Measurements from ENCODE around the gene SCN9A. TPM values are rescaled to one million over a fixed set of nuclear protein-coding genes. Genes with fewer than 3 reads are reported as not detected.
"Not testable (repeated sequence)": the region's sequence is repeated elsewhere in the genome, so short reads cannot be mapped to it uniquely, and the experiment has no call there.

Gene SCN9A
- total RNA-seq, 3 donors from 2014 or later: 9.0 to 24.3 (median 23.3) TPM

DNA sequence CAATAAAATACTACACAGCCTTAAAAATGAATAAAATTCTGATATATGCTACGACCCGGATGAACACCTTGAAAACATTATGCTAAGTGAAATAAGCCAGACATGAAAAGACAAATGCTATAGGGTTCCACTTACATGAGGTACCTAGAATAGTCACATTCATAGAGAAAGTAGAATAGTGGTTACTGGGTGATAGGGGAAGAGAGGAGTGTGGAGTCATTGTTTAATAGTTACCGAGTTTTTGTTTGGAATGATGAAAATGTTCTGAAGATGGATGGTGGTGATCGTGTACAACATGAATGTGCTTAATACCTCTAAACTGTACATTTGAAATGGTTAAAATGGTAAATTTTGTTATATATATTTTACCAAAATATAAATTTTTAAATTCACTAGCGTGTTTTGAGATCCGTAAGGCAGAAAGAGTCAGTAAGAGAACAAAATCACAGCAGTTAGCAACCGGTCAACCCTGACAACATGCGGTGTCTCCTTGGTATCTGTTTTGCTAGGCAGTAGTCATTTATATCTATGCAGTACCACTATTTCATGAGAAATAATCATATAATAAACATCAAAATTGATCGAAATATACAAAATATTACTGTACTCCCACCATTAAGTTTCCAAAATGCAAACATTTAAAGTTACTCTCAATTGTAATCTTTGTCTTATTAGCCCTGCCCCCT, 11.1 kb downstream of the SCN9A start:
- TF ChIP-seq, protein P1, sequence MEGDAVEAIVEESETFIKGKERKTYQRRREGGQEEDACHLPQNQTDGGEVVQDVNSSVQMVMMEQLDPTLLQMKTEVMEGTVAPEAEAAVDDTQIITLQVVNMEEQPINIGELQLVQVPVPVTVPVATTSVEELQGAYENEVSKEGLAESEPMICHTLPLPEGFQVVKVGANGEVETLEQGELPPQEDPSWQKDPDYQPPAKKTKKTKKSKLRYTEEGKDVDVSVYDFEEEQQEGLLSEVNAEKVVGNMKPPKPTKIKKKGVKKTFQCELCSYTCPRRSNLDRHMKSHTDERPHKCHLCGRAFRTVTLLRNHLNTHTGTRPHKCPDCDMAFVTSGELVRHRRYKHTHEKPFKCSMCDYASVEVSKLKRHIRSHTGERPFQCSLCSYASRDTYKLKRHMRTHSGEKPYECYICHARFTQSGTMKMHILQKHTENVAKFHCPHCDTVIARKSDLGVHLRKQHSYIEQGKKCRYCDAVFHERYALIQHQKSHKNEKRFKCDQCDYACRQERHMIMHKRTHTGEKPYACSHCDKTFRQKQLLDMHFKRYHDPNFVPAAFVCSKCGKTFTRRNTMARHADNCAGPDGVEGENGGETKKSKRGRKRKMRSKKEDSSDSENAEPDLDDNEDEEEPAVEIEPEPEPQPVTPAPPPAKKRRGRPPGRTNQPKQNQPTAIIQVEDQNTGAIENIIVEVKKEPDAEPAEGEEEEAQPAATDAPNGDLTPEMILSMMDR (IDR thresholded peaks at IDR 0.05): no peak
- Histone ChIP-seq H3K9me3 (no peaks in the 10 kb centered on the region), H3K4me3 (no peak overlapping the region), H3K36me3 (ENCODE audit: low read depth) (no peaks in the 10 kb centered on the region), H3K4me1 (ENCODE audit: low read depth) (no peaks in the 10 kb centered on the region)
- DNase-seq (no peak), ATAC-seq (no peak)
- intact Hi-C loops (cut with DNase I, micrococcal nuclease): no loop called here

DNA sequence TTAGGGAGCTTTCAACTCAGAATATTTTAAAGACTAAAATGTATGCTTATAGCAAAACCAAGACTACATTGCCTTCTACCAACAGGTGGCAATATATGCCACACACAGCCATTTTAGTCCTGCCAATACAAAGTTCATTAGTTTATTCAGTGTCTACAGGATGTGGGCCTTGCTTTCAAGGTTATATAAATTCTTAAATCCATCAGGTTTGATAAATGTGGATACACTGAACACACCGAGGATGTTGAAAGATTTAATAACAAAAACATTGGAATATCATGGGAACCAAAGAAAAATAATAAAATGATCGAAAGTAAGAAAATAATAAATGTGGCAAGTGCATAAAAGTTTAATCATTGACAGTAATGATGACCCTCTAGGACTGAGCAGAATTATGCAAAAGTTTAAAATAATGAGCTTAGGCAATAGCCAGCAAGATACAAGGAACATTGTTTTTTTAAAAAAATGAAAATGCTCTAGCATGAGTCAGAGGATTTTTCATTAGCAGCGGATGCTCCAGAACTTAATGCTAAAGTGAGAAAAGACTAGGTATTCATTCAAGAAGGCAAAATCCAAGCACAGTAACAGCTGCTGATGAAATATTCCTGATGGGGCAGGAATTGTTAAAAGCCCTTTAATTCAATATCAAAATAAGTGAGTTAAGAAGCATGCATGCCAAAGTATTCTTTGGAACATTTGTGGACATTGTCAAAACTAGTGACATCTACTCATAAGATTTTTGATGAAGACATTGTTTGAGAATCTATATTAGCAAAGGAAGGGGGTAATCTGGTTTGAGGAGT, 14.2 kb downstream of the SCN9A start:
- intact Hi-C loops (cut with DNase I, micrococcal nuclease): no loop called here
- TF ChIP-seq, protein P1 (IDR thresholded peaks at IDR 0.05): no peak
- Histone ChIP-seq H3K9me3 (no peaks in the 10 kb centered on the region), H3K4me1 (ENCODE audit: low read depth) (no peaks in the 10 kb centered on the region), H3K4me3 (no peak overlapping the region), H3K36me3 (ENCODE audit: low read depth) (no peaks in the 10 kb centered on the region)
- DNase-seq (peak in 1 of 3 donors; percentile 27), ATAC-seq (peak; percentile 70)

DNA sequence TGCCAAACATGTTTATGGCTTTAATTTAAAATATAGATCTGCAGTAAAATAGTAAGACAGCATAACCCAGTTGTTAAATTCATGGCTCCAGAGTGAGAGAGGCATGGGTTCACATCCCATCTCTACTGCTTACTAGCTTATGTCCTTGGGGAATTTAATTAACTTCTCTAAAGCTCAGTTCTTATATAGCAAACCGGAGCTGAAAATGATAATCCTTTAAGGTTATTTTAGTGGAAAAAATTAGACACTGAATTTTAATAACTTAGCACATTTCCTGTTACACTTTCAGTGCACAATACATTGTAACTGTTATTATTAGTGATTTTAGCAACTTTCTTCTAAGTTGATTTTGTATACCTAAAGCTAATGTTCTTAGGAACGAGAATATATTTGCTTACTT, 14.8 kb downstream of the SCN9A start:
- intact Hi-C loops (cut with DNase I, micrococcal nuclease): no loop called here

DNA sequence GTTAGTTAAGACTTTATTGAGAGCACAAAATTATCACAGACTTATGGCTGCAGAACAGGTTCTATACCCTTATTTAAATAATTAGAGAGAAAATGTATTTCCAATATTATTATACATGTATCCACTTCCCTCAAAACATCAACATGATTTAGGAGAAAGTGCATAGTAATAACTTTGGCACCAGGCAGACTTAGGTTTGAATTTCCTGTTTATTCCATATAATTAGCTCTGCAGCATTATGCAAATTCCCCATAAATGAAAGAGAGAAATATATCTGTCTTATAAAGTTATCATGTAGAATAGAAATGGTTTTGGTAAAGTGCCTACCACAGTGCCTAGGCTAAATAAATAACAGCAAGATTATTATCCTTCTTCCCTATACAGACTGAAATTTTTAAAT, 15.3 kb downstream of the SCN9A start:
- TF ChIP-seq, protein P1 (IDR thresholded peaks at IDR 0.05): no peak
- ATAC-seq (no peak), DNase-seq (no peak)
- intact Hi-C loops (cut with DNase I, micrococcal nuclease): no loop called here
- no peaks in the 10 kb centered on the region for H3K9me3 ChIP-seq
- no peaks in the 10 kb centered on the region for H3K36me3 ChIP-seq (ENCODE audit: low read depth)
- H3K4me1 ChIP-seq (ENCODE audit: low read depth): no peaks in the 10 kb centered on the region
- no peak overlapping the region for H3K4me3 ChIP-seq

More for the DNA sequence above, 14.8 kb downstream of the SCN9A start:
- TF ChIP-seq, protein P1 (IDR thresholded peaks at IDR 0.05): no peak
- ATAC-seq: no peak
- no peaks in the 10 kb centered on the region for H3K36me3 ChIP-seq (ENCODE audit: low read depth)
- no peak overlapping the region for H3K4me3 ChIP-seq
- H3K9me3 ChIP-seq: no peaks in the 10 kb centered on the region
- H3K4me1 ChIP-seq (ENCODE audit: low read depth): no peaks in the 10 kb centered on the region
- no peak for DNase-seq

DNA sequence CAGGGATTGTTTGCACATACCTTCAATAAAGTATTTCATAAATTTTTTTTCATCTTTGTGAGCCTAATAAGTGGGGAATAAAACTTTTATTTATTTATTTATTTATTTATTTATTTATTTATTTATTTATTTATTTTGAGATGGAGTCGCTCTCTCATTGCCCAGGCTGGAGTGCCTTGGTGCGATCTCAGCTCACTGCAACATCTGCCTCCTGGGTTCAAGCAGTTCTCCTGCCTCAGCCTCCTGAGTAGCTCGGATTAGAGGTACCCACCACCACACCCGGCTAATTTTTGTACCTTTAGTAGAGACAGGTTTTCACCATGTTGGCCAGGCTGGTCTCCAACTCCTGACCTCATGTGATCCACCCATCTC, 17.8 kb downstream of the SCN9A start:
- DNase-seq; ATAC-seq; intact Hi-C loops (cut with DNase I, micrococcal nuclease); H3K4me1 ChIP-seq (ENCODE audit: low read depth); H3K9me3 ChIP-seq; H3K36me3 ChIP-seq (ENCODE audit: low read depth); H3K4me3 ChIP-seq: not testable (repeated sequence)

Measured in mucosa of descending colon (tissue), 3 donors.